Sigmoid colon (tissue), 7 donors: ENCODE measurements around the gene TMEM229B. TPM values are rescaled to one million over a fixed set of nuclear protein-coding genes. Genes with fewer than 3 reads are reported as not detected.

Experiments
- DNase-seq: peaks from one replicate; pipeline ENCODE4 v3.0.0-alpha.2; 2019
- H3K27ac ChIP-seq, 4 donors: fragments of 200-600 bp; sonication (generic); one replicate each; pipeline ENCODE4 v1.5.1; 2016 to 2019; ENCODE audit warnings: mild to moderate bottlenecking in 1 of 4
- H3K27me3 ChIP-seq, 3 donors: fragments of 200-600 bp; sonication (generic); one replicate each; pipeline ENCODE4 v1.5.1; 2019; ENCODE audit warnings: mild to moderate bottlenecking in 1 of 3
- H3K36me3 ChIP-seq, 4 donors: fragments of 200-600 bp; sonication (generic); one replicate each; pipeline ENCODE4 v1.5.1; 2016 to 2019
- H3K4me1 ChIP-seq, 4 donors: fragments of 200-600 bp; sonication (generic); one replicate each; pipeline ENCODE4 v1.5.1; 2017 to 2019
- H3K4me3 ChIP-seq, 4 donors: fragments of 200-600 bp; sonication (generic); one replicate each; pipeline ENCODE4 v1.5.1; 2017 to 2019; ENCODE audit warnings: mild to moderate bottlenecking in 2 of 4, moderate library complexity in 1 of 4
- H3K9me3 ChIP-seq, 4 donors: fragments of 200-600 bp in 3 of 4; sonication (generic) in 3 of 4; one replicate each; pipeline versions ENCODE4 v1.5.1 to v1.6.1; 2013 to 2019
- EP300 ChIP-seq, 4 donors: sonication (generic); formaldehyde crosslinking; IDR thresholded peaks; one replicate each; pipeline ENCODE4 v1.6.1; 2017; ENCODE audit warnings: antibody characterized with exemption in 4 of 4
- POLR2A ChIP-seq, 2 donors: fragments of 450-650 bp; IDR thresholded peaks; one replicate each; pipeline ENCODE4 v1.6.1; 2016; ENCODE audit warnings: antibody characterized with exemption in 2 of 2, mild to moderate bottlenecking in 2 of 2, moderate library complexity in 2 of 2
- POLR2AphosphoS5 ChIP-seq, 4 donors: sonication (generic); formaldehyde crosslinking; IDR thresholded peaks; one replicate each; pipeline ENCODE4 v1.6.1; 2017; ENCODE audit warnings: antibody characterized with exemption in 4 of 4
- WGBS, 2 donors: extraction: QIAGEN DNeasy Blood & Tissue Kit; methylation state at CpG; one replicate each; pipeline ENCODE4 v1.1.7; 2013; 5-methylcytosine and 5-hydroxymethylcytosine counted together
- intact Hi-C: fragments of 100-400 bp; cut with DNase I; formaldehyde crosslinking; loops from one replicate; pipeline ENCODE4 v1.15.1; 2023
- polyA plus RNA-seq, 3 donors: library from polyadenylated mRNA; stranded (reverse); fragments of 200-250 nt; gene quantifications; one replicate each; pipeline ENCODE4 v1.2.3, GENCODE V29; 2013
- total RNA-seq, 4 donors: library from RNA; depleted of rRNA; stranded (reverse); fragments of >200 nt; gene quantifications; one replicate each; pipeline ENCODE4 v1.1.0, GENCODE V29; 2016
- TF ChIP-seq, protein P1 (sequence below), 4 experiments: fragments of 450-650 bp in 3 of 4; fragments of 200-600 bp in 1 of 4; IDR thresholded peaks; one replicate each; pipeline ENCODE4 v1.5.1; 2016 to 2019; ENCODE audit warnings: antibody characterized with exemption in 4 of 4, mild to moderate bottlenecking in 3 of 4, moderate library complexity in 2 of 4
- donor health status: healthy with polysubstance abuse.
- donor health status: Bipolar disorder and iron deficiency.
- donor health status: healthy.

Gene TMEM229B
- total RNA-seq (10 to 100 TPM in 1 of 4 donors, 1 to 10 TPM in 3; 5.6 to 16.4 (median 6.1) TPM), polyA plus RNA-seq (1 to 10 TPM; 1.2 to 8.0 (median 4.4) TPM)

DNA sequence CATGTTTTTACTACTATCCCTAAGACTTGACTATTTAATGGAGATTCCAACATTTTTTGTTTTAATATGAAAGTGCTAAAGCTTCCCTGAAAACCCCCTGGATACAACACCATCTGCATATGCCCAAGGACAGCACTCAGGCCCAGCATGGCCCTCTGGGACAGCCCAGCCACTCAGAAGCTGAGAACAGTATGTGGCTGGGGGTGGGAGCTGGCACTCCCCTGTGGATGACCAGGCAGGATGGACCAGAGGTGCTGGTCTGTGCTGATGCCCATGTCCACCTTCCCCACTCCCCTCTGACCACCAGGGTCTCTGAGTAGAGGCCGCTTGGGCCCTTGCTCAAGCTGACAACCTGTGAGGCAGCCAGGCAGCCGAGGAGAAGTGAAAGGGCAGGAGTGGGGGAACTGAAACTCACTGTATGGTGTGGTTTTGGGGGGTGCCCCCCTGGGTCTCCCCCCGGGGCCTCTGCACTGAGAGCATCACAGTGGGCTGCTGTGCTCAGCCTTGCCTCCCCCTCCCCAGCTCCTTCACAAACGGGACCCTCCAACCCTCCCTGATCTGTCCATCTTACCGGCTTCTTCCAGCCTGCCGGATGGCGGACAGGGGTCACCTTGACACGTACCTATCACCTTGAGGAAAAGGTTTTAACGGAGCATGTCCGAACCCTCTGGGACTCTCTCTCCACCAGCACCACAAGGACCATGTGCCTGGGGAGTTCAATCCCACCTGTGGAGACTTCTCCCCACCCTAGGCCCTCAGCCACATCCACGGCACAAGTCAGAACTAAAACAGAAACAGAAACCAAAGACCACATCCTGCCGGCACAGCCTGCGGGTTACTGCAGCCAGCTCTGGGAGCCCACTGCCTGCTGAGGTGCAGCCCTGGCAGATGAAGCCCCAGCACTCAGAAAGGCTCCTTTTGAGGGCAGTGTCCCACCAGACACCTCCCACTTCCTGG is at the start of gene TMEM229B:
Gene TMEM229B (minus strand): TSS at position 785 of the 957 bp plus-strand sequence. CDS start 14,798 bp downstream, outside the sequence.
- WGBS, 2 donors: 39 to 71% methylated on average over 13 of the region's 13 CpGs
- intact Hi-C loops: no loop called here
- peak within 1 kb of the TSS in 3 of 4 donors; percentile 16 to 35 (median 33) for H3K4me3 ChIP-seq

DNA sequence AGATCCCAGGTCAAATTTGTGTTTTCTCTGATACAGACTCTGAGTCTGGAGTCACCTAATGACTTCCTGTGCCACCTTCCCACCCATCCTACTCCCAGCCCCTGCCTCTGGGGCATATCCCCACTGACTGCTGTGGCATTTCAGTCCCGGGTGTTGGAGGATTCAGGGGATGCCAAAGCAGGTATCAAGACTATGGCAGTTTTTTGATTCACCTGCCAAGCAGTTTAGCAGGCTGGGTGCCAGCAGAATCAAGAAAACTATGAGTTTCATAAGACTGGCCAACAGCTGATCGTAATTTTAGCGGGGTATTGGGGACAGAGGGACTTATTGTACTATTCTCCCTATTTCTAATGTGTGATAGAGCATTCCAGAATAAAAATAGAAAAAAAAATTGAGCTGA is 49.2 kb upstream of the TMEM229B start:
- no peak for DNase-seq
- Histone ChIP-seq H3K9me3 (no peaks in the 10 kb centered on the region), H3K36me3 (no peaks in the 10 kb centered on the region), H3K4me1 (peaks cover 0 to 13% (median 4%) of the 10 kb centered on the region in 4 donors), H3K27me3 (no peaks in the 10 kb centered on the region), H3K27ac (no peak overlapping the region), H3K4me3 (no peak overlapping the region)
- WGBS, 2 donors: 58 to 87% methylated on average over 3 of the region's 3 CpGs
- no peak for TF ChIP-seq EP300 (IDR thresholded peaks at IDR 0.05)
- TF ChIP-seq POLR2AphosphoS5 (IDR thresholded peaks at IDR 0.05): no peak
- TF ChIP-seq, protein P1, sequence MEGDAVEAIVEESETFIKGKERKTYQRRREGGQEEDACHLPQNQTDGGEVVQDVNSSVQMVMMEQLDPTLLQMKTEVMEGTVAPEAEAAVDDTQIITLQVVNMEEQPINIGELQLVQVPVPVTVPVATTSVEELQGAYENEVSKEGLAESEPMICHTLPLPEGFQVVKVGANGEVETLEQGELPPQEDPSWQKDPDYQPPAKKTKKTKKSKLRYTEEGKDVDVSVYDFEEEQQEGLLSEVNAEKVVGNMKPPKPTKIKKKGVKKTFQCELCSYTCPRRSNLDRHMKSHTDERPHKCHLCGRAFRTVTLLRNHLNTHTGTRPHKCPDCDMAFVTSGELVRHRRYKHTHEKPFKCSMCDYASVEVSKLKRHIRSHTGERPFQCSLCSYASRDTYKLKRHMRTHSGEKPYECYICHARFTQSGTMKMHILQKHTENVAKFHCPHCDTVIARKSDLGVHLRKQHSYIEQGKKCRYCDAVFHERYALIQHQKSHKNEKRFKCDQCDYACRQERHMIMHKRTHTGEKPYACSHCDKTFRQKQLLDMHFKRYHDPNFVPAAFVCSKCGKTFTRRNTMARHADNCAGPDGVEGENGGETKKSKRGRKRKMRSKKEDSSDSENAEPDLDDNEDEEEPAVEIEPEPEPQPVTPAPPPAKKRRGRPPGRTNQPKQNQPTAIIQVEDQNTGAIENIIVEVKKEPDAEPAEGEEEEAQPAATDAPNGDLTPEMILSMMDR (IDR thresholded peaks at IDR 0.05): no peak
- TF ChIP-seq POLR2A (IDR thresholded peaks at IDR 0.05): no peak
- intact Hi-C loops: no loop called here

More for the DNA sequence above, at the start of gene TMEM229B:
- TF ChIP-seq POLR2AphosphoS5 (IDR thresholded peaks at IDR 0.05) (no peak), POLR2A (IDR thresholded peaks at IDR 0.05) (no peak), EP300 (IDR thresholded peaks at IDR 0.05) (no peak)
- TF ChIP-seq, protein P1 (IDR thresholded peaks at IDR 0.05): no peak
- H3K27me3 ChIP-seq: no peaks in the 10 kb centered on the region
- peaks cover 0 to under 1% (median under 1%) of the 10 kb centered on the region in 4 donors for H3K9me3 ChIP-seq
- no peaks in the 10 kb centered on the region for H3K36me3 ChIP-seq
- H3K27ac ChIP-seq: peak within 1 kb of the TSS in 3 of 4 donors; percentile 27 to 48 (median 33)
- DNase-seq: no peak
- no peaks in the 10 kb centered on the region for H3K4me1 ChIP-seq

DNA sequence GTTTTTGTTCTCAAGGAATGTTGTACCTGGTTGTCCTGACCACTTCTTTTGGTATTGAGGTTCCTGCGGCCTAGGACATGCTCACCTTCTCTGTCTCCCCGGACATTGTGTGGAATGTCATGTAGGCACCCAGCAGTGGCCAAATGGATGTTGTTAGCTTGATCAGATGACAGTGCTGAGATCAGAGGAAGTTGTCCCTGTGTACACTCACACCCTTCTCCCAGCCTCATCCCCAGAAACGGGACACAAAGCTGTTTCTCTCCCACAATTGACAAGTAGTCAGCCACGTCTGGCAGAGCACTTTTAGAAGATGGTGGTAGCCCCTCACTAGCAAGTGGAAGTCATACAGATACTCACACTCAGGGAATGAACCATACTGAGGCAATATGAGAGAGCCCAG is 47.6 kb upstream of the TMEM229B start:
- 65 to 77% methylated on average over 4 of the region's 4 CpGs for WGBS, 2 donors
- Histone ChIP-seq H3K36me3 (no peaks in the 10 kb centered on the region), H3K4me1 (peaks cover 0 to 18% (median 6%) of the 10 kb centered on the region in 4 donors), H3K4me3 (no peak overlapping the region), H3K9me3 (no peaks in the 10 kb centered on the region), H3K27me3 (no peaks in the 10 kb centered on the region), H3K27ac (no peak overlapping the region)
- TF ChIP-seq, protein P1 (IDR thresholded peaks at IDR 0.05): no peak
- no peak for TF ChIP-seq POLR2A (IDR thresholded peaks at IDR 0.05)
- no peak for TF ChIP-seq EP300 (IDR thresholded peaks at IDR 0.05)
- TF ChIP-seq POLR2AphosphoS5 (IDR thresholded peaks at IDR 0.05): no peak
- peak; percentile 8 for DNase-seq
- intact Hi-C loops: no loop called here

DNA sequence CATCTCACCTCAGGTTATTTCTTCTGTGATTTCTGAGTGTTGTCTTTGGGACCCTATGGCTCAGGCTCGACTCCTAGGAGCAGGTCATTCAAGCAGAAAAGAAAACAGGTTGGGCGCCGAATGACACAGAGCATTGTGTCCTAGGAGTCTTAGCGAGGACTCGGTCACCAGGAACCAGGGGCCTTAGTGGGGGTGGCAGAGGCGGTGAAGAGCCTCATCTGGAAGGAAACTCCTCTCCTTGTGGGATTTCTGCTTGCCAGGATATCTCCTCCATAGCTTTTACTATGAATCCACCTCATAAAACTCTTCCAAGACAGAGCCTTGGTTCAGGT is 45.2 kb upstream of the TMEM229B start:
- Histone ChIP-seq H3K36me3 (no peaks in the 10 kb centered on the region), H3K9me3 (no peaks in the 10 kb centered on the region), H3K27ac (peak overlapping the region; percentile 62 to 73 (median 72)), H3K27me3 (no peaks in the 10 kb centered on the region), H3K4me1 (peaks cover 0 to 18% (median 6%) of the 10 kb centered on the region in 4 donors), H3K4me3 (peak overlapping the region; percentile 38 to 83 (median 68))
- TF ChIP-seq, protein P1 (IDR thresholded peaks at IDR 0.05): no peak
- intact Hi-C loops: no loop called here
- 8 to 36% methylated on average over 6 of the region's 6 CpGs for WGBS, 2 donors
- peak; percentile 50 for DNase-seq
